Right lobe of liver (tissue), 6 donors: Measurements from ENCODE around the gene AKR1C8. TPM values are rescaled to one million over a fixed set of nuclear protein-coding genes. Genes with fewer than 3 reads are reported as not detected.
"Not testable (repeated sequence)": the region's sequence is repeated elsewhere in the genome, so short reads cannot be mapped to it uniquely, and the experiment has no call there.

ENCODE experiments used
- ATAC-seq, 4 donors: fragments of 200-7000 bp; cut with Tn5 transposase; one replicate each; pipeline ENCODE4 v1.9.1; 2020; ENCODE audit warnings: mild to moderate bottlenecking in 4 of 4, moderate library complexity in 4 of 4
- DNase-seq, 3 donors: peaks; one replicate each; pipeline ENCODE4 v3.0.0-alpha.2; 2020
- H3K27ac ChIP-seq, 3 donors: fragments of 200-600 bp; one replicate each; pipeline ENCODE4 v1.8.0; 2022
- H3K27me3 ChIP-seq, 2 donors: fragments of 200-600 bp; one replicate each; pipeline ENCODE4 v1.8.0; 2022
- H3K36me3 ChIP-seq, 4 donors: fragments of 200-600 bp; sonication (generic) in 1 of 4; one replicate each; pipeline versions ENCODE4 v1.5.1 to v1.8.0; 2017 to 2022; ENCODE audit warnings: control low read depth in 1 of 4
- H3K4me1 ChIP-seq, 4 donors: fragments of 200-600 bp; sonication (generic) in 1 of 4; one replicate each; pipeline versions ENCODE4 v1.5.1 to v1.8.0; 2017 to 2022; ENCODE audit warnings: control low read depth in 1 of 4
- H3K4me3 ChIP-seq, 3 donors: fragments of 200-600 bp; one replicate each; pipeline ENCODE4 v1.8.0; 2022
- H3K9me3 ChIP-seq, 4 donors: fragments of 200-600 bp; sonication (generic) in 1 of 4; one replicate each; pipeline versions ENCODE4 v1.5.1 to v1.8.0; 2017 to 2022; ENCODE audit warnings: control low read depth in 1 of 4
- POLR2A ChIP-seq: fragments of 450-650 bp; IDR thresholded peaks from one replicate; pipeline ENCODE4 v1.6.1; 2017; ENCODE audit warnings: antibody characterized with exemption, mild to moderate bottlenecking
- WGBS: methylation state at CpG from one replicate; pipeline ENCODE4 v1.1.6; 2018; ENCODE audit warnings: low coverage, low lambda C conversion rate; ENCODE audit not compliant: insufficient coverage; ENCODE audit errors: missing lambda C conversion rate; 5-methylcytosine and 5-hydroxymethylcytosine counted together
- intact Hi-C, 2 donors: fragments of 100-400 bp; cut with DNase I; formaldehyde crosslinking; loops; one replicate each; pipeline versions ENCODE4 v1.11.2 to v1.14.1; 2022
- long read RNA-seq: library from polyadenylated mRNA; unstranded; transcript quantifications from one replicate; pipeline ENCODE4 v2.0.0, GENCODE V29; 2019
- total RNA-seq, 6 experiments: library from RNA; depleted of rRNA in 2 of 6; stranded (reverse); fragments of >200 nt in 2 of 6; fragmentation: NEBNext Ultra II Directional in 3 of 6; extraction: Animal tissue kit (Norgen Biotek cat#: 25700) in 3 of 6; gene quantifications; one replicate each; pipeline versions ENCODE4 v1.1.0 to v1.2.4, GENCODE V29; 2016 to 2023
- TF ChIP-seq, protein P1 (sequence below), 4 donors: fragments of 200-600 bp in 3 of 4; fragments of 450-650 bp in 1 of 4; IDR thresholded peaks; one replicate each; pipeline versions ENCODE4 v1.5.1 to v1.8.0; 2016 to 2022; ENCODE audit warnings: antibody characterized with exemption in 4 of 4, mild to moderate bottlenecking in 2 of 4
- donor health status: DM: no; HTN: yes; CAD: no.
- donor health status: DM: no; HTN: no; CAD: no.
- donor health status: DM: no; HTN: no; CAD: no.
- donor health status: DM: no; HTN: yes; CAD: no.
- donor health status: DM: no; HTN: yes; CAD: no.

Gene AKR1C8
- 10 to 100 TPM in 3 of 6 experiments, 1 to 10 TPM in 3; 6.4 to 25.1 (median 12.5) TPM for total RNA-seq
- long read RNA-seq, partial matches to known transcripts: 0 of 3 reads
- long read RNA-seq, other reads (novel, unspliced or antisense): 3 of 3 reads

DNA sequence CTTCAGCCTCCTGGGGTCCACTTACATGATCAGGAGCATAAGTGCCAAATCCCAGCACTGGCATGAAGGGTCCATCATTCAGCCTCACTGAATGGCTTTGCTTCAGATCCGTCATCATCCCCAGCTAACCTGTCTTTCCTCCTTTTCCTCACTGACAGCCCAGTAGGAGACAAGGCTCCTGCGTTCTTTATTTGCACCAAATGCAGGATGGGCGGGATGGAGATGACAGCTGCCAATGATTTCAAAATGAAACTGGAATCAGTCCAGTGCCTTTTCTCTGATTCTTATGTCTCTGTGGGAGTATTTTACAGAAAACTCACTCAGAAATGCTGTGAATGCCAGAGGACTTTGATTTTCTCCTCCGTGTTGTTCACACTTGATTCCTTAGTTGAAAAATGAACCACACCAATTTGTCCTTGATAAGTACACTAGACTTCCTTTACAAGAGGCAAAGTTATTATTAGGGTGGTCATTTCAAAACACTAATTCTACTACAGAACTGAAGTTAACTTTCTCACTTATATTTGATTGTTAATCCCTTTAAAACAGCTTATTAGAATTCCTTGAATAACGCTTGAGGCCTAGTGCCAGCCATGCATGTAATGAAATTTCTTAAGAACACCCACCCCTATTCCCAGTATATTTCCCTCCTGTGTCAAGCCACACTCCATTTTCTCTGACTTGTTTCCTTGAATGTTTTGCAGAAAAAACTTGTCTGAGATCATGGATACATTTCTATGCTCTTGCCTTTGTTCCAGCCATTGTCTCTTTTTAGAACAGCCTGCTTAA is at the start of gene AKR1C8:
Gene AKR1C8 (minus strand): TSS at position 164 of the 789 bp plus-strand sequence. CDS start 46 bp downstream, at position 118.
- TF ChIP-seq, protein P1, sequence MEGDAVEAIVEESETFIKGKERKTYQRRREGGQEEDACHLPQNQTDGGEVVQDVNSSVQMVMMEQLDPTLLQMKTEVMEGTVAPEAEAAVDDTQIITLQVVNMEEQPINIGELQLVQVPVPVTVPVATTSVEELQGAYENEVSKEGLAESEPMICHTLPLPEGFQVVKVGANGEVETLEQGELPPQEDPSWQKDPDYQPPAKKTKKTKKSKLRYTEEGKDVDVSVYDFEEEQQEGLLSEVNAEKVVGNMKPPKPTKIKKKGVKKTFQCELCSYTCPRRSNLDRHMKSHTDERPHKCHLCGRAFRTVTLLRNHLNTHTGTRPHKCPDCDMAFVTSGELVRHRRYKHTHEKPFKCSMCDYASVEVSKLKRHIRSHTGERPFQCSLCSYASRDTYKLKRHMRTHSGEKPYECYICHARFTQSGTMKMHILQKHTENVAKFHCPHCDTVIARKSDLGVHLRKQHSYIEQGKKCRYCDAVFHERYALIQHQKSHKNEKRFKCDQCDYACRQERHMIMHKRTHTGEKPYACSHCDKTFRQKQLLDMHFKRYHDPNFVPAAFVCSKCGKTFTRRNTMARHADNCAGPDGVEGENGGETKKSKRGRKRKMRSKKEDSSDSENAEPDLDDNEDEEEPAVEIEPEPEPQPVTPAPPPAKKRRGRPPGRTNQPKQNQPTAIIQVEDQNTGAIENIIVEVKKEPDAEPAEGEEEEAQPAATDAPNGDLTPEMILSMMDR (IDR thresholded peaks at IDR 0.05): no peak
- TF ChIP-seq POLR2A: peak; percentile 25
- Histone ChIP-seq H3K4me3 (peak within 1 kb of the TSS; percentile 22 to 61 (median 53)), H3K4me1 (peaks cover 0 to 27% (median 5%) of the 10 kb centered on the region in 4 donors), H3K27me3 (no peaks in the 10 kb centered on the region), H3K27ac (peak within 1 kb of the TSS; percentile 55 to 77 (median 69)), H3K36me3 (peaks cover 0 to 7% (median 3%) of the 10 kb centered on the region in 4 donors), H3K9me3 (no peaks in the 10 kb centered on the region)
- intact Hi-C loops: no loop called here
- WGBS: 15% methylated on average over 5 of the region's 5 CpGs
- ATAC-seq (peak; percentile 73 to 79 (median 74)), DNase-seq (peak in 1 of 3 donors; percentile 60)

DNA sequence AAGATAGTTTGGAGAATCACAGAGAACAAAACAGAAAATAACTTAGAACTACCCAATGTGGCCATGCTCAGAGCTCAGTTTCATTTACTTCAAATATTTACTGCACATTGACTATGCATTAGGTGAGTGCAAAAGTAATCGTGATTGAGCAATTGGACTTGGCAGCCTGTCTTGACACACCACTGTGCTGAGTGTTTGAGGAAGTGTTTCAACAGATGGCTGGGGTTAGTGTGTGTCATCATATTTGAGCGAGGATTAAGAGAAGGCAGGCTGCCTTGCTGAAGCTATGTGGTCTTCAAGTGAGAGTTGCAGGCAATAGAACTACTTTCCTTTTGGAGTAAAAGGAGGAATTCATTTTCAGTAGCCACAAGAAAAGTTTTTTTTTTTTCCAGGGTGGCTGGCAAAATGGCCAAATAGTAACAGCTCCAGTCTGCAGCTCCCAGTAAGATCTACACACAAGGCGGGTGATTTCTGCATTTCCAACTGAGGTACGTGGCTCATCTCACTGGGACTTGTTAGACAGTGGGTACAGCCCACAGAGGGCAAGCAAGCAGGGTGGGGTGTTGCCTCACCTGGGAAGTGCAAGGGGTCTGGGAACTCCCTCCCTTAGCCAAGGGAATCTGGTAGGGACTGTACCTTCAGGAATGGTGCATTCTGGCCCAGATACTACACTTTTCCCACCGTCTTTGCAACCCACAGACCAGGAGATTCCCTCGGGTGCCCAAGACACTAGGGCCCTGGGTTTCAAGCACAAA is 49.3 kb upstream of the AKR1C8 start:
- Histone ChIP-seq H3K27me3 (no peaks in the 10 kb centered on the region), H3K27ac (peak overlapping the region; percentile 28 to 59 (median 36)), H3K4me1 (peaks cover 0 to 20% (median 6%) of the 10 kb centered on the region in 4 donors), H3K4me3 (no peak overlapping the region), H3K36me3 (no peaks in the 10 kb centered on the region), H3K9me3 (peaks cover 0 to 5% (median 0%) of the 10 kb centered on the region in 4 donors)
- ATAC-seq (peak; percentile 99 to 100 (median 99)), DNase-seq (peak; percentile 37 to 89 (median 58))
- WGBS: 36% methylated on average over 6 of the region's 6 CpGs
- intact Hi-C loops: no loop called here
- TF ChIP-seq POLR2A: no peak

DNA sequence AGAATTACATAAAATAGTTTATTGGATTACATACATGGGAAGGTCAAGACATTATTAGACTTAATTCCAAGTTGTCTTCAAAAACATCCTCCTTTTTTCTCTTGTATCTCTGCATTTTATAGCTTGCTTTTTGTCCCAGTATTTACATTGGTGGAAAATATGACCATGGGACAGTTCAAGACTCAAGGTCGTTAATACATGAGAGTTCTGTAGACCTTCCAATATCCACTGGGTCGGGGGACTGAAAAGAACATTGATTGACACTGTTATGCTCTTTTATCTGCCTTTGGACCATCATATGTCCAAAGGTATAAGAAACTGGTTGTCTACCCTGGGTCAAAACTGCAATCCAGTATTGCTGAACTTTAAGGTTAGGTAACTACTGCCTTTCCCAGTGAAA is 48.4 kb upstream of the AKR1C8 start:
- ATAC-seq (peak in 1 of 4 donors; percentile 6), DNase-seq (no peak)
- intact Hi-C loops: no loop called here
- no peak overlapping the region for H3K4me3 ChIP-seq
- H3K27me3 ChIP-seq: no peaks in the 10 kb centered on the region
- WGBS: 43% methylated on average over 2 of the region's 2 CpGs
- H3K9me3 ChIP-seq: no peaks in the 10 kb centered on the region
- TF ChIP-seq, protein P1 (IDR thresholded peaks at IDR 0.05): no peak
- TF ChIP-seq POLR2A: no peak
- peak overlapping the region in 1 of 3 donors; percentile 59 for H3K27ac ChIP-seq
- no peaks in the 10 kb centered on the region for H3K36me3 ChIP-seq
- H3K4me1 ChIP-seq: peaks cover 0 to 20% (median 6%) of the 10 kb centered on the region in 4 donors

DNA sequence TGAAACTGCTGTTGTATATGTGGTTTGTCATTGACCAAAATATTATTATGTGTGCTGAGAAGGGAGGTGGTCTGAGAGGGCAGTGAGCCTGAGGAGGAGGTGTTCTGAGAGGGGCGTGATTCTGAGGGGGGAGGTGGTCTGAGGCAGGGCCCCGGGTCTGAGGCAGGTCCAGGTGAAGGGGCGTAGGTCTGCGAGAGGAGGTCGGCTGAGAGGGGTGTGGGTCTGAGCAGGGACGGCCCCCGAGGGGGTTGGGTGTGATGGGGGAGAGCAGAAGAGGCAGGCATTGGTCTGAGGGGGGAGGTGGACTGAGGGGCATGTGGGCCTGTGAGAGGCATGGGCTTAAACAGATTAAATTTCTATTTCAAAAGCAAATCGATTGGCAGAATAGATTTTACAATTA is 44.1 kb upstream of the AKR1C8 start:
- Histone ChIP-seq H3K27me3 (no peaks in the 10 kb centered on the region), H3K4me1 (peaks cover 0 to 8% (median 2%) of the 10 kb centered on the region in 4 donors), H3K4me3 (no peak overlapping the region), H3K27ac (no peak overlapping the region), H3K9me3 (no peaks in the 10 kb centered on the region), H3K36me3 (no peaks in the 10 kb centered on the region)
- DNase-seq (no peak), ATAC-seq (no peak)
- no peak for TF ChIP-seq POLR2A
- TF ChIP-seq, protein P1 (IDR thresholded peaks at IDR 0.05): no peak
- WGBS: 45% methylated on average over 5 of the region's 8 CpGs
- intact Hi-C loops: no loop called here

DNA sequence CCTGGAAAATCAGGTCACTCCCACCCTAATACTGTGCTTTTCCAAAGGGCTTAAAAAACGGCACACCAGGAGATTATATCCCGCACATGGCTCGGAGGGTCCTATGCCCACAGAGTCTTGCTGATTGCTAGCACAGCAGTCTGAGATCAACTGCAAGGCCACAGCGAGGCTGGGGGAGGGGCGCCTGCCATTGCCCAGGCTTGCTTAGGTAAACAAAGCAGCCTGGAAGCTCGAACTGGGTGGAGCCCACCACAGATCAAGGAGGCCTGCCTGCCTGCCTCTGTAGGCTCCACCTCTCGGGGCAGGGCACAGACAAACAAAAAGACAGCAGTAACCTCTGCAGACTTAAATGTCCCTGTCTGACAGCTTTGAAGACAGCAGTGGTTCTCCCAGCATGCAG is 38.0 kb upstream of the AKR1C8 start:
- DNase-seq: peak in 1 of 3 donors; percentile 67
- H3K4me1 ChIP-seq, H3K9me3 ChIP-seq, H3K27ac ChIP-seq, H3K27me3 ChIP-seq, ATAC-seq, H3K4me3 ChIP-seq, intact Hi-C loops: not testable (repeated sequence)
- peaks cover 0 to 17% (median 9%) of the 10 kb centered on the region in 4 donors for H3K36me3 ChIP-seq
- no CpG with 5 or more reads among the region's 7 CpGs for WGBS
